HepG2 (cell line): ENCODE data around the gene HCN4. TPM values are rescaled to one million over a fixed set of nuclear protein-coding genes. Genes with fewer than 3 reads are reported as not detected.

ENCODE experiments used
- ATAC-seq: fragments of 200-7000 bp; cut with Tn5 transposase; 3 replicates; pipeline ENCODE4 v1.9.1; 2020; ENCODE audit warnings: mild to moderate bottlenecking, moderate library complexity
- BruUV-seq: library from RNA; stranded (reverse); fragments of 400-500 nt; replicated peaks from 2 replicates; lab custom pipeline; 2021; lab: Mats Ljungman, UMichigan
- CTCF ChIA-PET: fragments of 300-600 bp; formaldehyde crosslinking; extraction: SDS; loops from one replicate; lab custom pipeline; 2021; ENCODE audit warnings: low total read pairs, inconsistent platforms, low intra/inter-chr PET ratio; lab: Yijun Ruan, JAX
- POLR2A ChIA-PET: fragments of 350-600 bp; sonication (Branson Sonifier 250); formaldehyde crosslinking; loops from one replicate; lab custom pipeline; 2020; ENCODE audit warnings: antibody characterized with exemption, inconsistent platforms; lab: Yijun Ruan, JAX
- DNase-seq: peaks from one replicate; pipeline ENCODE4 v3.0.0-alpha.2; 2015; ENCODE audit warnings: low spot score
- FAIRE-seq: peaks from 3 replicates; lab custom pipeline; 2011; peaks lifted over from hg19 to GRCh38; lab: Jason Lieb, UNC
- H2AFZ ChIP-seq: one replicate; pipeline ENCODE4 v1.6.1; 2011; ENCODE audit warnings: low read length, inconsistent platforms
- H3K27ac ChIP-seq: fragments of 300-600 bp; 3 replicates; pipeline ENCODE4 v1.8.0; 2011; ENCODE audit warnings: mixed run types, mild to moderate bottlenecking, mixed read lengths, low read length, inconsistent platforms; ENCODE audit not compliant: insufficient read depth; ENCODE audit errors: extremely low read length
- H3K27me3 ChIP-seq, 2 experiments: fragments of 200-600 bp in 1 of 2; 2 replicates in 1 of 2; 3 replicates in 1 of 2; pipeline versions ENCODE4 v1.6.0 to v1.8.0; 2011; ENCODE audit warnings: low read length in 2 of 2, mild to moderate bottlenecking in 2 of 2, moderate library complexity in 2 of 2, inconsistent platforms in 1 of 2; ENCODE audit not compliant: insufficient read depth in 2 of 2, control insufficient read depth in 1 of 2
- H3K36me3 ChIP-seq, 2 experiments: fragments of 200-600 bp in 1 of 2; replicated peaks in 1 of 2; 2 replicates in 1 of 2; 3 replicates in 1 of 2; pipeline versions ENCODE4 v1.5.1 to v1.8.0; 2011; ENCODE audit warnings: low read length in 2 of 2, inconsistent platforms in 1 of 2; ENCODE audit not compliant: insufficient read depth in 2 of 2, control insufficient read depth in 1 of 2
- H3K4me1 ChIP-seq: 2 replicates; pipeline ENCODE4 v1.5.1; 2012; ENCODE audit warnings: low read length, inconsistent platforms; ENCODE audit not compliant: insufficient read depth
- H3K4me2 ChIP-seq: 2 replicates; pipeline ENCODE4 v1.6.0; 2011; ENCODE audit warnings: low read depth, low read length, inconsistent platforms
- H3K4me3 ChIP-seq, 3 experiments: fragments of 200-600 bp in 1 of 3; sonication (generic), shearing (Covaris generic) in 1 of 3; replicated peaks in 1 of 3; 2 replicates each; pipeline ENCODE4 v1.5.1; 2011 to 2016; ENCODE audit warnings: low read length in 3 of 3, inconsistent platforms in 2 of 3, low read depth in 2 of 3, mild to moderate bottlenecking in 2 of 3, control low read depth in 1 of 3, mixed read lengths in 1 of 3; ENCODE audit not compliant: insufficient read depth in 1 of 3
- H3K79me2 ChIP-seq: one replicate; pipeline ENCODE4 v1.6.1; 2011; ENCODE audit warnings: low read length, inconsistent platforms; ENCODE audit not compliant: insufficient read depth
- H3K9ac ChIP-seq: 2 replicates; pipeline ENCODE4 v1.6.0; 2011; ENCODE audit warnings: mild to moderate bottlenecking, low read depth, low read length, inconsistent platforms; ENCODE audit not compliant: insufficient read depth
- H3K9me3 ChIP-seq: 2 replicates; pipeline ENCODE4 v1.5.1; 2012; ENCODE audit warnings: mild to moderate bottlenecking, low read length
- H4K20me1 ChIP-seq: 2 replicates; pipeline ENCODE4 v1.6.0; 2011; ENCODE audit warnings: inconsistent platforms, mild to moderate bottlenecking, low read length, moderate library complexity; ENCODE audit not compliant: insufficient read depth
- CEBPB ChIP-seq: IDR thresholded peaks from 2 replicates; pipeline ENCODE4 v1.6.1; 2011; ENCODE audit warnings: low read depth, low read length, improper control_type of control experiment, borderline replicate concordance
- ETV5 ChIP-seq: IDR thresholded peaks from 2 replicates; pipeline ENCODE4 v1.6.1; 2018; ENCODE audit warnings: missing biosample characterization, missing genetic modification reagents, inconsistent platforms, borderline replicate concordance
- FOSL2 ChIP-seq: sonication (generic); formaldehyde crosslinking; IDR thresholded peaks from 2 replicates; pipeline ENCODE4 v1.4.0; 2020; ENCODE audit warnings: missing genetic modification reagents
- SUZ12 ChIP-seq: fragments of 150-350 bp; IDR thresholded peaks from 2 replicates; pipeline ENCODE4 v1.6.1; 2014; ENCODE audit warnings: low read depth, low read length
- ZNF232 ChIP-seq: sonication (generic); formaldehyde crosslinking; IDR thresholded peaks from 2 replicates; pipeline ENCODE4 v1.4.0; 2020; ENCODE audit warnings: missing genetic modification reagents, borderline replicate concordance
- WGBS: methylation state at CpG from one replicate; pipeline ENCODE4 v1.1.6; 2017; ENCODE audit warnings: low lambda C conversion rate; 5-methylcytosine and 5-hydroxymethylcytosine counted together
- in situ Hi-C: cut with HindIII; loops from 2 replicates; pipeline ENCODE4 v1.10.0; 2017; ENCODE audit warnings: low pct_unique_long_range_greater_than_20kb; ENCODE audit not compliant: extremely low pct_ligation_motif_present
- intact Hi-C: fragments of 100-400 bp; cut with micrococcal nuclease; formaldehyde crosslinking; loops from one replicate; pipeline ENCODE4 v1.10.0; 2022; ENCODE audit not compliant: unreplicated experiment
- polyA plus RNA-seq, 8 experiments: library from polyadenylated mRNA; depleted of rRNA in 3 of 8; stranded (reverse) in 7 of 8; unstranded in 1 of 8; fragments of >200 nt; fragmentation: Illumina TruSeq in 4 of 8; extraction: Trizol in 4 of 8; gene quantifications; 2 replicates each; pipeline versions ENCODE4 v1.2.1 to v1.2.3, GENCODE V29; 2011 to 2016; ENCODE audit warnings: low read depth in 4 of 8, missing spikeins in 1 of 8, mixed read lengths in 1 of 8; ENCODE audit not compliant: insufficient read depth in 1 of 8
- total RNA-seq, 5 experiments: library from RNA; depleted of rRNA; stranded (reverse); fragments of >200 nt; fragmentation: Illumina TruSeq; extraction: Trizol; gene quantifications; 2 replicates each; pipeline ENCODE4 v1.2.3, GENCODE V29; 2016; ENCODE audit warnings: low read depth in 1 of 5

HCN4 gene
- total and polyA plus RNA-seq, 2 of the 13 experiments (the other 11 are each of a cell fraction or from before 2014, with no cell fraction given): not detected

- Histone ChIP-seq H3K36me3 (no peaks in the 10 kb centered on the region), H4K20me1 (no peaks in the 10 kb centered on the region), H3K4me3 (no peak overlapping the region), H3K4me1 (peaks cover 18% of the 10 kb centered on the region), H3K27me3 (peaks cover 2 to 4% of the 10 kb centered on the region in 2 experiments; a peak in 1 of 5 replicates), H3K4me2 (no peak overlapping the region), H3K9ac (no peak overlapping the region), H3K79me2 (no peaks in the 10 kb centered on the region), H2AFZ (no peak overlapping the region), H3K27ac (no peak overlapping the region), H3K9me3 (no peaks in the 10 kb centered on the region)
- ATAC-seq (no peak; the same call in 2 of the 3 replicates), FAIRE-seq (no peak), DNase-seq (peak; percentile 26)
- no TSS peak for BruUV-seq
- WGBS: 13% methylated on average over 4 of the region's 7 CpGs
- intact Hi-C loops (no loop called here), in situ Hi-C loops (no loop called here)
- CTCF ChIA-PET: no interaction called here
- TF ChIP-seq ETV5 (CRISPR knock-in tag): no peak
- TF ChIP-seq FOSL2 (CRISPR knock-in tag): peak; percentile 56; the same call in 1 of the 2 replicates
- POLR2A ChIA-PET: no interaction called here
Measured at GRCh38 chr15:73388256-73388781, 19.6 kb upstream of the HCN4 start.

- Histone ChIP-seq H3K4me2 (no peak overlapping the region), H2AFZ (no peak overlapping the region), H4K20me1 (no peaks in the 10 kb centered on the region), H3K9me3 (no peaks in the 10 kb centered on the region), H3K79me2 (no peaks in the 10 kb centered on the region), H3K4me1 (peaks cover 18% of the 10 kb centered on the region), H3K4me3 (no peak overlapping the region), H3K27me3 (peaks cover 2 to 4% of the 10 kb centered on the region in 2 experiments; a peak in 1 of 5 replicates), H3K9ac (no peak overlapping the region), H3K36me3 (no peaks in the 10 kb centered on the region), H3K27ac (no peak overlapping the region)
- BruUV-seq: no TSS peak
- no peak for DNase-seq
- POLR2A ChIA-PET: no interaction called here
- in situ Hi-C loops: no loop called here
- CTCF ChIA-PET: no interaction called here
- FAIRE-seq: no peak
- intact Hi-C loops: no loop called here
- peak; percentile 36; the same call in 1 of the 2 replicates for TF ChIP-seq CEBPB
- TF ChIP-seq ZNF232 (CRISPR knock-in tag): peak; percentile 97
- TF ChIP-seq SUZ12: no peak
- ATAC-seq: no peak; the same call in 2 of the 3 replicates
- WGBS: 70% methylated on average over 8 of the region's 12 CpGs
Measured at GRCh38 chr15:73387507-73388255, 18.9 kb upstream of the HCN4 start.
